ENCODE results near the gene ZNF598.
"Not testable (repeated sequence)": the region's sequence is repeated elsewhere in the genome, so short reads cannot be mapped to it uniquely, and the experiment has no call there.

ZNF598 gene

DNA sequence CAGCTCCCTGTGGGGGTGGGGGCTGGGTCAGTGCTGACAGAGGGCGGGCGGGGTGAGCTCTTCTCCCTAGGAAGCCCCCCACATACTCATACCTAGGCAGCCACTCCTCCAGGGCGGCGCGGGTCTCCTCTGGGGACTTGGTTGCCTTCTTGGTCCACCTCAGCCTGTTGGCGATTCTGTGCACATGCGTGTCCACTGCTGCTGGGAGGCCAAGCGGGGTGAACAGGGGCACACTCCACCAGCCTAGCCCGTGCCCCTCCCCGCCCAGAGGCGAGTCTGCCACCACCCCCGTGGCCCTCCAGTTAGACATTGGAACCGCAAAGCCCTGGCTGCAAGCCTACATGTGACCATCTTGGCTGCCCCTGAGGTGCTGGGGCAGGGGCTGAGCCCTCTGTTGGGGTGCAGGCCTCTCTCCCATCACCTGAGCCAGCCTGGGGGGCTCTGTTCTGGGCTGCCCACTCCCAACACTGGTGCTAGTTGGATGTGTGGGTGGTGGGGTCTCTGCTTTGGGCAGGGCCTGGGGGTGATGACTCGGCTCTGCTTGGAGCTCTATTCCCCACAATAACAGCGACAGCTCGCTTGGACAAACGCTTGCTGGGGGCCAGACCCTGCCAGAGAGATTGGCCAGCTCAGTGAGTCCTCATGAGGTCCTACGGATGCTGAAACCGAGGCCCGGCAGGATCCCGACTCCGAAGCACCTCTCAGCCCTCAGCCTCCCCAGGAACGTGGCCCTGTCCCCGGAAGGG is 30.6 kb upstream of the ZNF598 start:
- no peak for DNase-seq

DNA sequence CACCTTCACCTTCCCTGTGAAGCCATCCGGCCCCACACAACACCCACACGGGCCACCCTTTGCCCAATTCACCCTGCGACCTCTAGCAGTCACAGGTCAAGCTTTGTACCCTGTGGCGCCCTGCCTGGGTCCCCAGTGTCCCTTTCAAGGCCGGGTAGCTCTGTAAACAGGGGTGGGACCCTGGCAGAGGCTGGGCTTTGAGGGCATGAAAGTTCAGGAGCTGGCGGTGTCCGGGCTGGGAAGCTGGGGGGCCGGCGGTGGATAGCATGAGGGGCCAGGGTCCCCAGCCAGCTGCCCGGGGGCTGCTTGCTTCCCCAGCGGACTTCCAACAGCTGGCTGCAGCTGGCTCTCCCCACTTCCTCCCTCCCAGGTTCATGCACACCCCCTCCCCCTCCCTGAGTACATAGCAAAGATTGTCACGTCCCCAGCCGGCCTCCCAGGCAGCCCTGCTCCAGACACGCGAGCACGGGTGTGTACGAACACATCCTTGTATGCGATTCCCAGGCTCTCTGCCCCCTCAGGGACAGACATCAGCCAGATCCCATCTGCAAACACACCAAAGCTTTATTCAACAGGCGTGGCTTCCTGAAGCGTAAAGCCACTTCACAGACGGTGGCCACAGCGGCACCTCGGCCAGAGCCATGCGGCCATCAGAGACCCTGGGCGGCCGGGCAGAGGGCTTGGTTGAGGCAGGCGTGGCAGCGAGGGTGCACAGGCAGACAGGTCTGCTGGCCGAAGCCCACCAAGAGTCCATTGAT is 29.8 kb upstream of the ZNF598 start:
- DNase-seq, result peak; percentile 86

DNA sequence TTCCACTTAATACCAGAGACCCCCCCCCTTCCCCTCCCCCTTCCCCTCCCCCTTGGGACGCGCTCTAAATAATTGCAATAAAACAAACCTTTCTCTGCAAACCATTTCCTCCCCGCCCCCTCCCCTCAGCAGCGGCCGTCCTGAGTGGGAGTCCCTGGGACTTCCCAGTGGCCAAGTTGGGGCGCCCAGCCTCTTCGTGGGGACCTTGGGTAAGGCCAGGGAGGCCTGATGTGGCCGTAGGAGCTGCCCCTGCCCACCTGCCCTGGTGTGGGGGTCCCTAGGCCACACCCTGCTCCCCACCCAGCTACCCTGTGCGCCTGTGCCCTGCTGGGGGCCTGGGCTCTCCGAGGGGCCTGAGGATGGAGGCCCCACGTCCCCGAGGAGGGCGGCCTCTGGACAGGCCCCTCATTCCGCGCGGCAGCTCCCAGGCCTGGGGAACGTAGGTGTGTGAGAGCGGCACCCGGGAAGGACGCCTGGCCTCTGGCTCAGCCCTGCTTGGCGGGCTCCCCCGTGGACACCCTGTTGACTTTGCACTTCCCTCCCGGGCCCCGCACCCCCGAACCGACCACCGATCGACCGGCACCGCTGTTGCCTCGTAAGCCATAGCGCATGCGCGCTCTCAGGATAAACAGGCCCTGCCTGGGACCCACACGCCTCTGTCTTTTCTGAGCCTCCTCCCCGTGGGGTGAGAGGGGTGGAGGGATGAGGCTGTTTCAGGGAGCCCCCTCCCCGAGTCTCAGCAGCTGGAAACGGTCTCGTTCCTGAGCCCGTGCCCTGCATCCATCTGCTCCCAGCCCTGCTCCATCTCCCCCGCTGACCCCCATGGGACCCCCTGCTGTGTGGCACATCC is 29.0 kb upstream of the ZNF598 start:
- DNase-seq, result no peak

DNA sequence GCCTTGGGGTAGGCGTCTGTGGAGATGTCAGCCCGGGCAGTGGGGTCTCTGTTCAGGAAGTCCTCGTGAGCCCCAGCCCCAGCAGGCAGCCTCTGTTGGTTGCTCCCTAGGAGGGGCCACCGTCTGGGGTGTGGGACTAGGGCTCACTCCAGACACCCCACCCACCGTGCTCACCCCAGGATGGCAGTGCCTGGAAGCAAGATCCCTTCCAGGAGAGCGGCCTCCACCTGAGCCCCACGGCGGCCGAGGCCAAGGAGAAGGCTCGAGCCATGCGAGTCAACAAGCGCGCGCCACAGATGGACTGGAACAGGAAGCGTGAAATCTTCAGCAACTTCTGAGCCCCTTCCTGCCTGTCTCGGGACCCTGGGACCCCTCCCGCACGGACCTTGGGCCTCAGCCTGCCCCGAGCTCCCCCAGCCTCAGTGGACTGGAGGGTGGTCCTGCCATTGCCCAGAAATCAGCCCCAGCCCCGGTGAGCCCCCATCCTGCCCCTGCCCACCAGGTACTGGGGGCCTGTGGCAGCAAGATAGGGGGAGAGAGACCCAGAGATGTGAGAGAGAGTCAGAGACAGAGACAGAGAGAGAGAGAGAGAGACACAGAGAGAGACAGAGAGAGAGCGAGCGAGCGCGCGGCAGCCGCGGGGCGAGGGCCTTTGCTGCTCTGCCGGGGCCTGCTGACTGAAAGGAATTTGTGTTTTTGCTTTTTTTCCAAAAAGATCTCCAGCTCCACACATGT is 28.2 kb upstream of the ZNF598 start:
- DNase-seq, result peak; percentile 66

DNA sequence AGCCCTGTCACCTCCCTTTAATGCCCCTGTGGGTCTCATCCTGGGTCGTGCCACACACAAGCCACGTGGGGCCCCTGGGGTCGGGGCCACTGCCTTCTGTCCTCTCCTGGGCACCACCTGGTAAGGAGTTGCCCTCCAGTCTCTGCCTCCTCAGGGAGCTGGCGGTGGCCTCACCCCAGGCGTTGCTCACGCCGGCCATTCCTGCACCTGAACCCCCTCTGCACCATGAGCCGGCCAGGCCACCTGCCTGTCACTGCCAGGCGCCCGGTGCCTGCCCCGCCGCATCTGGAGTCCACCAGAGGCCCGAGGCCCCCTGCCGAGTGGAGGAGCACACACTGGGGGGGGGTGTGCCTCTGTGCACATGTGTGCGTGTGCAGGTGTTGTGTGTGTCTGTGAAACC is 27.5 kb upstream of the ZNF598 start:
- DNase-seq, result no peak

DNA sequence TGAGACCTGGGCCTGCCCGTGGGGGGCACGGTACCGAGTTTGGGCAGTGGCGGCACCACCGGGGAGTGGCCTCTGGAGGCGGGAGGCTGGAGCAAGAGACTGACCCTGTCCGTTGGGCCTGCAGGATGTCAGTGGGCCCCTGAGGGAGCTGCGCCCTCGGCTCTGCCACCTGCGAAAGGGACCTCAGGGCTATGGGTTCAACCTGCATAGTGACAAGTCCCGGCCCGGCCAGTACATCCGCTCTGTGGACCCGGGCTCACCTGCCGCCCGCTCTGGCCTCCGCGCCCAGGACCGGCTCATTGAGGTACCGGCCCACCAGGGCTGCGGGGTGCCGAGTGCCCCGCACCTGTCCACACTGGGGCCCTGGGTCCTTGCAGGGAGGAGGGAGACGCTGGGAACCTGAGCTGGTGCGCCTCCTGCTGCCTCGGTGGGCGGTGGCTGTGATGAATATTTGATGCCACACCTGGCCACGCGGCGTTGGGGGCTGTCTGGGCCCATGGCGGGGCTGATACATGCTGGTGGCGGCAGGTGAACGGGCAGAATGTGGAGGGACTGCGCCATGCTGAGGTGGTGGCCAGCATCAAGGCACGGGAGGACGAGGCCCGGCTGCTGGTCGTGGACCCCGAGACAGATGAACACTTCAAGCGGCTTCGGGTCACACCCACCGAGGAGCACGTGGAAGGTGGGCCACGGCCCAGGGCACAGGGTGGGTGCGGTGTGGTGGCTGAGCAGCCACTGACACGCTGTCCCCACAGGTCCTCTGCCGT is 26.8 kb upstream of the ZNF598 start:
- no peak for DNase-seq

DNA sequence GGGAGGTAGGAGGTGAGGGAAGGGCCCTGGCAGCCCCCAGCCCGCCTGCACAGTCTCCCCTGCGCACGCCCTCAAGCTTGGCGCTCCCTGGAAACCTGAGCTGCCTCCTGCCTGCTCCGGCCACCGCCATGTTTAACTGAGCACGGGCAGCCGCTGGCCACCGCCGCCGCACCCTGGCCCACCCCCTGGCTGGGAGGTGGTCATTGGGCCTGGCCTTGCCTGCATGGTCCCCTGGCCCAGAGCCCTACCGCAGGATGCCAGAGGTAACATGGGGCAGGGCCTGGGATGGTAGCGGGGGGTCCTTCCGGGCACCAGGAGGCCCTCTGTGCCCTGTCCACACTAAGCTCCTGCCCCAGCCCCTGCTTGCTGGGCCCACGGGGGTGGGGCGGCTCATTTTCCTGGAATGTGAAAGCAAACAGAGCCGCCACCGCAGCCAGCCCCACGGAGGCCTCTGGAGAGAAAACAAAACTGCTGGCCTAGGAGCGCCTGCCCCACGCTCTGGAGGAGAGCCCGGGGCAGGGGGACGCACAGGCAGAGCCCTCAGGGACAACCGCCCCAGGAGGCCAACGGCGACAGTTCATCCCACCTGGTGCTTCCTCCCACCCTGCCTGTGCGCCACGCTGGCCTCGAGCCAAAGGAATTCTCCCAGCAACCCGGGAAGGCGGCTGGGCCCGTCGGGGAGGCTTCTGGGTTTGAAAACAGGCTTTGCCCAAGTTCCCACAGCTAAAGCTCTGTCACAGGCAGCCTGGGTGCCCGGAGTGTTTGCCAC is 26.0 kb upstream of the ZNF598 start:
- peak; percentile 80 for DNase-seq

DNA sequence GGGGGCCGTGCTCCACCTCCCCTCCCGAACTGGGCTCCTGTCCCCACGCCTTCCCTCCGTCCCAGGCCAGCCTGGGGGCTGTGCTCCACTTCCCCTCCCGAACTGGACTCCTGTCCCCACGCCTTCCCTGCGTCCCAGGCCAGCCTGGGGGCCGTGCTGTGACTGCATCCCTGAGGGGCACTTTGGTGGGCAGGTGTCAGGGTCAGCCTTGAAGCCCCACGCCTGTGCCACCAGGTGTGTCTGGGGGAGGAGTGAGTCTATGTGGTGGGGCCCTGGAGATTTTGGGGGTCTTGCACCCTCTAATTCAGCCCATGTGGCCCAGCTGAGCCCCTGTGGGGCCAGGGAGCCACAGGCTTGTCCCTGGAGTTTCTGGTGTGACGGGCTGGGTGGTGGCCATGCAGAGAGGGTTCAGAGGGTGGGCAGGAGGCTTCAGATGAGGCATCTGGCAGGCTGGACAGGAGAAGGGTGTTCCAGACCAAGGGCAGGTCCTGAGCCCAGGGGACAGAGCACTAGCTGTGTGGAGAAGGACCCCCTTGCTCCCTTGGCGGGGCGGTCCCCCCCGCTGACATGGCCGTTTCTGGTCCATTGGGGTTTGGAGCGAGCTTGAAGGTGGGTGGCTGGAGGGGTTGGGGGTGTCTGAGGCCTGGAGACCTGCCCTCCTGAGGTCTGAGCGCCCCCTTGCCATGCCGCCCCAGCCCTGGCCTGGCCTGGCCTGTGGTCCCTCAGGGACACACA is 25.2 kb upstream of the ZNF598 start:
- no peak for DNase-seq

DNA sequence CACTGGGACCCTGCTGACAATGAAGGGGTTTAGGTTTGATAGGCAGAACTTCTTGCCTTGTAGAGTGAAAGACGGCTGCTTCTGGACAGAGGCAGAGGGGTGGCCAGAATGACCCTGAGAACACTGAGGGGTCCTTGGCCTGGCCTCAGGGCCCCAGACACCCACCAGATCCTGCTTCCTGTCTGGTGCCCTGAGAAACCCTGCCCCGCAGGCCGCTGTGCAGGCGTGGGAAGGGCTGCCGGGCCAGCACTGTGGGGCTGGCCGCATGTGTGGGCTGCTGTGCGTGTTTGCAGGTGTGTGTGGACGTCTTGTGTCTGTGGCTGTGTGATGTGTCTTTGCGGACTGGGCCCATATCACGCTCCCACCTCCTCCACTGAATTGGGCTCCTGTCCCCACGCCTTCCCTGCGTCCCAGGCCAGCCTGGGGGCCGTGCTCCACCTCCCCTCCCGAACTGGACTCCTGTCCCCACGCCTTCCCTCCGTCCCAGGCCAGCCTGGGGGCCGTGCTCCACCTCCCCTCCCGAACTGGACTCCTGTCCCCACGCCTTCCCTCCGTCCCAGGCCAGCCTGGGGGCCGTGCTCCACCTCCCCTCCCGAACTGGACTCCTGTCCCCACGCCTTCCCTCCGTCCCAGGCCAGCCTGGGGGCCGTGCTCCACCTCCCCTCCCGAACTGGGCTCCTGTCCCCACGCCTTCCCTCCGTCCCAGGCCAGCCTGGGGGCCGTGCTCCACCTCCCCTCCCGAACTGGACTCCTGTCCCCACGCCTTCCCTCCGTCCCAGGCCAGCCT is 24.5 kb upstream of the ZNF598 start:
- not testable (repeated sequence) for DNase-seq

DNA sequence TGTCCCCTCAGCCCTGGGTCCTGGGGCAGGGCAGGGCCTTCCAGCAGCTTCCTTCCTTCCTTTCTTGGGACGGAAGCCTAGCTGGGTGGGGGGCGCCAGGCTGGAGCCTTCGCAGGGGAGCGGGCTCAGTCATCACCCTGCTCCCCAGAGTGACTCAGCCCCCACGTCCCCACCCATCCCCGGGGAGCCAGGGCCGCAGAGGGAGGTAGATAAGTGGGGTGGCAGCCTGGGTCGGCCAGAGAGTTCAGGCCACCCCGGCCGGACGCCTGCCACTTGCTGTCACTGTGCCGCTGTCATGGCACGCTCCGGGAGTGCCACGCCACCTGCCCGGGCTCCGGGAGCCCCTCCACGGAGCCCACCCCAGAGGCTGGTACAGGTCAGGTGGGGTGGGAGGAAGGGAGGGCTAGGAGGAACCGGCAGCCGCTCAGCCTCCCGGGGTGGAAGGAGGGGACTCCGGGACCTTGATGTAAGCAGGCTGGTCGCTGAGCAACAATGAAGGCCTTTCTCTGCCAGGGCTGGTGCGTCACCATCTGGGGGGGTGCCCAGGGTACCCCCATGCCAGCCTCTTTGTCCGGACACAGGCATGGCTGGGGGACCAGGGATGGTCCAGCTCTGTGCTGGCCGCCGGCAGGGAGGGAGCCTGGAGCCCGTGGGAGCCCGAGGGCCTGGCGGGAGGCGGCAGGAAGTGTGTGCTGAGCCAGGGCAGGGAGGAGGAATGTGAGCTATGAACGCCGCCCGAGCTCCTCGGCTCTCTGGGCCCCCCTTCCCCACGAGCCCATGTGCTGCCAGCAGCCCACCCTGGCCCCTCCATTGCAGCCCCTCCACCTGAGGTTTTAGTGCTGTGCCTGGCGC is 23.7 kb upstream of the ZNF598 start:
- peak; percentile 69 for DNase-seq

DNA sequence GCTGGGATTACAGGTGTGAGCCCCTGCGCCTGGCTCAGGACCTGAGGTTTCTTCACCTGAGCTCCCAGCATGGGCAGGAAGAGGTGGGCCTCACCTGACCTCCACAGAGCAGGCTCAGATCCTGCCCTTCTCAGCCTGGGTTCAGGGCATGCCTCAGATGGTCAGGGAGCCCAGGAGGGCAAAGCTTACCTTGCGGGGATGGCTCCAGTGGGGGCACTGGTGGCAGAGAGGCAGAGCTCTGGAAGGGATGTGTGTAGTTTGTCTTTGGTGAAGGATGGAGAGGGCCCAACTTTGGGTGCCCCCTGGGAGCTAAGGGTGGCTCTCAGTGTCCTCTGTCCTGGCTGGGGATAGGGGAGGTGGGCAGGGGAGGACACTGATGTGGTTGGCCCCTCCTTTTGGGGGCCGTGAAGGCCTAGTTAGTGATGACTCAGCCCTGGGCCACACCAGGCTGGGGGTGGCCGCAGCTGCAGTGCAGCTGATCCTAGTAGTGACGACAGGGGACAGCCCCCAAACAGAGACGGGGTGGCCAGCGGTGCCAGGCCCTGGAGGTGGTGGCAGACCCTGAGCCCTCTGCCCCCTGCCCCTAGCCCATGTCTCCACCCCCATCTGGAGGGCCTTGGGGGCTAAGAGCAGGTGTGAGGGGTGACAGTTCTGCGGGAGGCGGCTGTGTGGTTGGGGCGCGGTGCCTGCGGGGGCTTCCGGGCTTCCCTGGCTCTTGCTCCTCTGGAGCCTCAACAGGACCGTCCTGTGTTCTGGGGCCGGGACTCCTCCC is 22.9 kb upstream of the ZNF598 start:
- peak; percentile 40 for DNase-seq

DNA sequence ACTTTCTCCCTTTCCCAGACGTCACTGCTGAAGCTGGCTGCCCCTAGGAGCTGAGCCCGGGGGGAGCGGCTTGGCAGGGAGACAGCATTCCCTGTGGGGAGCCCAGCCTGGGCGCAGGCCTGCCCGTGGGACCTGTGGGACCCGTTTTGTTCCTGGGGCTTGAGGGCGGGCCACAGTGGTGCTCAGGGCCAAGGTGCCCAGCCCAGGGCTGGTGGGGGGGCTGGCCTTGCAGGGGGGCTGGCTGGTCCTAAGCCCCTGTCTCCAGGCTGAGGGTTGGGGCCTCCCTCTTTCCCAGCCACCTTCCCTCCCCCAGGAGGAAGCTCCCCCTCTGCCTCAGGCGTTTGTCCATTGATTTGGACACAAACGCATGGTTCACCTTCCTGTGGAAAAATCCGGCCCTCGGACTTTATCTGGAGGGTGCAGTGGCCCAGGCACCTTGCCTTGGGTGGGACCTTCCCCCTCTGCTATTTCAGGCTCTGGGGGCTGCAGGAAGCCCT is 21.5 kb upstream of the ZNF598 start:
- no peak for DNase-seq

DNA sequence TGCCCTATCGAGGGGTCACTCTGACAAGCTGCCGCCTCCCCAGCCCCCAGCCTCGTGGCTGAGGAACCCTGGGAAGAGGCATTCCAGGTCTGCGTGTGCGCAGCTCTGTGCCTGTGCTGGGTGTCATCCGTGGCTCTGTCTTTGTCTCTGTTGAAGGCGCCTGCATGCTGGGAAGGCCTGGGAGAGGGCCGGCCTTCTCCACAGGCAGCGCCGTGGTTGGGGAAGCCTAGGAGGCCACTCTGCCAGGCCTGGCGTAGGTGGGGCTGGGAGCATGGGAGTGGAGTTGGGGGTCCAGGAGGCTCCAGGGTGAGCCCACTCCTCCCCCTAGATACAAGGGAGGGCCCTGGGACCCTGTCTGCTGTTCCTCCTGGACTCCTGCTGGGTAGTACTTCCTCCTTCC is 20.4 kb upstream of the ZNF598 start:
- DNase-seq, result no peak

DNA sequence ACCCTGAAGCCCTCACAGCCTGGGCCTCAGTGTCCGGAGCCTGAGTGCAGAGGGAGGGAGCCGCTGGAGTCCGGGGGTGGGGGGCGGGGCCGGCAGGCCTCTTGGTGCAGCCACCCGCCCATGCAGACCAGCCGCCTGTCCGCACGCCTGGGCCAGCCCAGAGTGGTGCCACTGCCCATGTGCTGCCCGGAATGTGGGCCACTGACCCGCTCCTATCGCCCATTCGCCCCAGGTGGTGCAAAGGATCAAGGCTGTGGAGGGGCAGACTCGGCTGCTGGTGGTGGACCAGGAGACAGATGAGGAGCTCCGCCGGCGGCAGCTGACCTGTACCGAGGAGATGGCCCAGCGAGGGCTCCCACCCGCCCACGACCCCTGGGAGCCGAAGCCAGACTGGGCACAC is 19.7 kb upstream of the ZNF598 start:
- no peak for DNase-seq

DNA sequence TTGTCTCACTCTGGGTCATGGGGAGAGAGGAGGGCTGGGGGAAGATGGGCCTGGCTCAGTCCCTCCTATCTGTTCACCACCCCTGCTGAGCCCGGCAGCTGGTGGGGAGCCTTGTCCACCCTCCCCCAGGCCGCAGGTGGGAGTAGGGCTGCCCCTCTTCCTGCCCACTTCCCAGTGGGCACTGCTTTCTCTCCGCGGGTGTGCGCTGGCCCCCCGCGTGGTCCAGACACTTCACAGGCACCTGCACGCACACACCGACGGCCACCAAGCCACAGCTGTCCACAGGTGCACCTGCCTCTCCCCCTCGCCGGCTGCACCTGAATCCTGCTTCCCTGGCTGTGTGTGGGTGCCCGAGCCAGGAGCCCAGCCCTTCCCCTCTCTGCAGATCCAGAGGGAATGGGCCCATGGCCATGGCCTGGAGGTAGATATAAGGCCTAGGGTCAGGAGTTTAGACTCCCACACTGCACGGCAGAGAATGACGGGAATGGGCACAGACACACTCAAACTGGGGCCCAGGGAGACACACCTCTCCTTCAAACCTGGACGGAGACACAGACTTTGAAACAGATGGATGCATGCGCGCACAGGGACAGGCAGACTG is 19.1 kb upstream of the ZNF598 start:
- no peak for DNase-seq

DNA sequence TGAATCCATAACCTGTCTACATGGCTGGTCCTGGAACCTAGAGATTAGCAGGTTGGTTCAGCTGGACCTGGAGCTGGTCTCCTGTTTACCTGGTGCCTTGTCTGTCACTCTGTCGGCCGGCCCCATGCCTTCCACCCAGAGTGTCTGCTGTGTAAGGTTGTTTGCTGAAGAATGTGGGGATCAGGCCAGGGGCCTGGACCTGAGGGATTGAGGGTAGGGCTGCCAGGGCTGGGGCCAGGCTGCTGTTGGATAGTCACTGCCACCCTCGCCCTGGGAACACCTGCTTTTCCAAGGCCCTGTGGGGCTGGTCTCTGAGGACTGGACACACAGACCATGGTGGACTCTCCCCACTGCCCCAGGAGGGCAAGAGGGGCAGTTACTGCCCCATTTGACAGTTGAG is 18.5 kb upstream of the ZNF598 start:
- DNase-seq, result no peak
